ENCODE results near the gene SLC27A3.
"Not testable (repeated sequence)": the region's sequence is repeated elsewhere in the genome, so short reads cannot be mapped to it uniquely, and the experiment has no call there.

DNA sequence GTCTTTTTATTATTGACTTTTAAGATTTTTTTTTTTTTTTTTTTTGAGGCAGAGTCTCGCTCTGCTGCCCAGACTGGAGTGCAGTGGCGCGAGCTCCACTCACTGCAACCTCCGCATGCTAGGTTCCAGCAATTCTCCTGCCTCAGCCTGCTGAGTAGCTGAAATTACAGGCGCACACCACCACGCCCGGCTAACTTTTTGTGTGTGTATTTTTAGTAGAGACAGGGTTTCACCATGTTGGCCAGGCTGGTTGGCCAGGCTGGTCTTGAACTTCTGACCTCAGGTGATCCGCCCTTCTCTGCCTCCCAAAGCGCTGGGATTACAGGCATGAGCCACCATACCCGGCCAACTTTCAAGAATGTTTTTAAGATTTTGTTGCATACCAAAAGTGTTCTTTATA is 8.5 kb upstream of the SLC27A3 start:
- TF ChIP-seq, protein P1, sequence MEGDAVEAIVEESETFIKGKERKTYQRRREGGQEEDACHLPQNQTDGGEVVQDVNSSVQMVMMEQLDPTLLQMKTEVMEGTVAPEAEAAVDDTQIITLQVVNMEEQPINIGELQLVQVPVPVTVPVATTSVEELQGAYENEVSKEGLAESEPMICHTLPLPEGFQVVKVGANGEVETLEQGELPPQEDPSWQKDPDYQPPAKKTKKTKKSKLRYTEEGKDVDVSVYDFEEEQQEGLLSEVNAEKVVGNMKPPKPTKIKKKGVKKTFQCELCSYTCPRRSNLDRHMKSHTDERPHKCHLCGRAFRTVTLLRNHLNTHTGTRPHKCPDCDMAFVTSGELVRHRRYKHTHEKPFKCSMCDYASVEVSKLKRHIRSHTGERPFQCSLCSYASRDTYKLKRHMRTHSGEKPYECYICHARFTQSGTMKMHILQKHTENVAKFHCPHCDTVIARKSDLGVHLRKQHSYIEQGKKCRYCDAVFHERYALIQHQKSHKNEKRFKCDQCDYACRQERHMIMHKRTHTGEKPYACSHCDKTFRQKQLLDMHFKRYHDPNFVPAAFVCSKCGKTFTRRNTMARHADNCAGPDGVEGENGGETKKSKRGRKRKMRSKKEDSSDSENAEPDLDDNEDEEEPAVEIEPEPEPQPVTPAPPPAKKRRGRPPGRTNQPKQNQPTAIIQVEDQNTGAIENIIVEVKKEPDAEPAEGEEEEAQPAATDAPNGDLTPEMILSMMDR (IDR thresholded peaks at IDR 0.05): not testable (repeated sequence)
- TF ChIP-seq POLR2AphosphoS5, POLR2A (IDR thresholded peaks at IDR 0.05): not testable (repeated sequence)

Measured in upper lobe of left lung (tissue), 4 donors.